ENCODE measurements around the gene SPARCL1. TPM values are rescaled to one million over a fixed set of nuclear protein-coding genes. Genes with fewer than 3 reads are reported as not detected.

Gene SPARCL1
- total and polyA plus RNA-seq, 2 donors (not counting 3 experiments of a cell fraction or from before 2014, with no cell fraction given) = not detected

- Histone ChIP-seq H3K9ac (replicated peaks; ENCODE audit: extremely low read depth, insufficient read depth, low read length) (no peak overlapping the region), H3K9me1 (replicated peaks; ENCODE audit: control insufficient read depth, extremely low read depth, insufficient read depth, low read length) (no peaks in the 10 kb centered on the region), H3K4me1 (ENCODE audit: control insufficient read depth, extremely low read depth, insufficient read depth, low read length) (no peaks in the 10 kb centered on the region), H3K4me2 (ENCODE audit: insufficient read depth, low read length) (no peak overlapping the region), H3K27ac (ENCODE audit: insufficient read depth, low read depth, low read length) (no peak overlapping the region), H3K36me3 (ENCODE audit: control insufficient read depth in 2 of 2, extremely low read depth in 1 of 2, insufficient read depth in 2 of 2, low read length in 2 of 2) (no peaks in the 10 kb centered on the region), H3K27me3 (ENCODE audit: control insufficient read depth in 2 of 2, insufficient read depth in 2 of 2, low read length in 2 of 2) (peaks cover 0 to 8% of the 10 kb centered on the region in 2 experiments), H3K79me2 (ENCODE audit: control insufficient read depth, insufficient read depth, low read length) (no peaks in the 10 kb centered on the region), H2AFZ (ENCODE audit: low read depth, low read length) (no peak overlapping the region), H3K4me3 (replicated peaks in 1 of 3; ENCODE audit: insufficient read depth in 1 of 3, low read depth in 1 of 3, low read length in 3 of 3) (no peak overlapping the region), H4K20me1 (replicated peaks; ENCODE audit: control insufficient read depth, extremely low read depth, insufficient read depth, low read length) (no peaks in the 10 kb centered on the region), H3K9me3 (replicated peaks; ENCODE audit: control insufficient read depth, insufficient read depth, low read length) (no peaks in the 10 kb centered on the region)
- ChIA-PET CTCF (no interaction called here), POLR2A (no interaction called here)
- dilution Hi-C loops (cut with MboI; ENCODE audit: extremely low pct_ligation_motif_present, low sequenced_read_pairs) = no loop called here
- no TSS peak for BruUV-seq (replicated peaks)
- TF ChIP-seq POLR2A (IDR thresholded peaks at IDR 0.05; ENCODE audit: low read depth, low read length) = no peak
- no peak for TF ChIP-seq FOS (IDR thresholded peaks at IDR 0.05; ENCODE audit: borderline replicate concordance, insufficient read depth, low read length)
- no peak for TF ChIP-seq JUN (IDR thresholded peaks at IDR 0.05; ENCODE audit: borderline replicate concordance, insufficient read depth, insufficient read length, low read depth)
- TF ChIP-seq GATA2 (IDR thresholded peaks at IDR 0.05; ENCODE audit: insufficient read depth, insufficient read length, low read depth, low read length) = no peak
- TF ChIP-seq MAX (IDR thresholded peaks at IDR 0.05; ENCODE audit: insufficient read depth, insufficient read length) = no peak
- no peak for TF ChIP-seq CTCF (IDR thresholded peaks at IDR 0.05; ENCODE audit: extremely low read depth in 1 of 2, insufficient read depth in 1 of 2, low read depth in 1 of 2, low read length in 2 of 2)
- TF ChIP-seq MYC (IDR thresholded peaks at IDR 0.05; ENCODE audit: low read depth, low read length) = no peak
- TF ChIP-seq POLR2AphosphoS5 (IDR thresholded peaks at IDR 0.05; ENCODE audit: insufficient read depth, low read depth, low read length) = no peak
- no peak for TF ChIP-seq EZH2 (IDR thresholded peaks at IDR 0.05; ENCODE audit: borderline replicate concordance, low read depth, low read length, severe bottlenecking)
- no peak for DNase-seq (ENCODE audit: low read depth, low spot score)
- intact Hi-C loops (cut with micrococcal nuclease) = no loop called here
- FAIRE-seq = no peak
These were observed 12.5 kb downstream of the SPARCL1 start for GRCh38 chr4:87516683-87517082.

All from endothelial cell of umbilical vein (primary cell).